SK-N-SH treated with all-trans-retinoic acid at 6 μM for 48 hours (cell line): ENCODE measurements around the gene YPEL4.

ENCODE experiments used
- ARNTL ChIP-seq: fragments of 450-650 bp; formaldehyde crosslinking; IDR thresholded peaks from 2 replicates; pipeline ENCODE4 v1.5.0; 2020; ENCODE audit warnings: low read depth, mild to moderate bottlenecking, moderate library complexity, borderline replicate concordance
- ESRRG ChIP-seq: fragments of 250-450 bp; sonication (Bioruptor Pico); IDR thresholded peaks from 2 replicates; pipeline ENCODE4 v1.6.1; 2021; ENCODE audit warnings: mild to moderate bottlenecking
- GLIS3 ChIP-seq: fragments of 250-450 bp; sonication (Bioruptor Pico); IDR thresholded peaks from 2 replicates; pipeline ENCODE4 v1.5.0; 2020; ENCODE audit warnings: mild to moderate bottlenecking, moderate library complexity
- PPARA ChIP-seq: fragments of 250-450 bp; sonication (Bioruptor Pico); IDR thresholded peaks from 2 replicates; pipeline ENCODE4 v1.5.0; 2020; ENCODE audit warnings: mild to moderate bottlenecking, borderline replicate concordance
- RARB ChIP-seq: fragments of 250-450 bp; sonication (Bioruptor Pico); IDR thresholded peaks from 2 replicates; pipeline ENCODE4 v1.8.0; 2021; ENCODE audit warnings: mild to moderate bottlenecking, moderate library complexity
- ZFP3 ChIP-seq: fragments of 250-450 bp; sonication (Bioruptor Pico); IDR thresholded peaks from 2 replicates; pipeline ENCODE4 v1.5.0; 2020; ENCODE audit warnings: mild to moderate bottlenecking, moderate library complexity
- ZFP30 ChIP-seq: fragments of 450-650 bp; formaldehyde crosslinking; IDR thresholded peaks from 2 replicates; pipeline ENCODE4 v1.5.0; 2022; ENCODE audit warnings: mild to moderate bottlenecking, moderate library complexity
- ZNF70 ChIP-seq: fragments of 450-650 bp; formaldehyde crosslinking; IDR thresholded peaks from 2 replicates; pipeline ENCODE4 v1.5.0; 2020; ENCODE audit warnings: mild to moderate bottlenecking, moderate library complexity
- ZNF8 ChIP-seq: fragments of 450-650 bp; formaldehyde crosslinking; IDR thresholded peaks from 2 replicates; pipeline ENCODE4 v1.5.0; 2020; ENCODE audit warnings: mild to moderate bottlenecking, moderate library complexity
- TF ChIP-seq, protein P1 (sequence below): fragments of 250-450 bp; sonication (Bioruptor Pico); IDR thresholded peaks from 2 replicates; pipeline ENCODE4 v1.8.0; 2020; ENCODE audit warnings: mild to moderate bottlenecking, moderate library complexity, borderline replicate concordance
- TF ChIP-seq, protein P2 (sequence below): fragments of 250-450 bp; sonication (Bioruptor Pico); IDR thresholded peaks from 2 replicates; pipeline ENCODE4 v1.5.1; 2020; ENCODE audit warnings: low read depth, mild to moderate bottlenecking, moderate library complexity

DNA sequence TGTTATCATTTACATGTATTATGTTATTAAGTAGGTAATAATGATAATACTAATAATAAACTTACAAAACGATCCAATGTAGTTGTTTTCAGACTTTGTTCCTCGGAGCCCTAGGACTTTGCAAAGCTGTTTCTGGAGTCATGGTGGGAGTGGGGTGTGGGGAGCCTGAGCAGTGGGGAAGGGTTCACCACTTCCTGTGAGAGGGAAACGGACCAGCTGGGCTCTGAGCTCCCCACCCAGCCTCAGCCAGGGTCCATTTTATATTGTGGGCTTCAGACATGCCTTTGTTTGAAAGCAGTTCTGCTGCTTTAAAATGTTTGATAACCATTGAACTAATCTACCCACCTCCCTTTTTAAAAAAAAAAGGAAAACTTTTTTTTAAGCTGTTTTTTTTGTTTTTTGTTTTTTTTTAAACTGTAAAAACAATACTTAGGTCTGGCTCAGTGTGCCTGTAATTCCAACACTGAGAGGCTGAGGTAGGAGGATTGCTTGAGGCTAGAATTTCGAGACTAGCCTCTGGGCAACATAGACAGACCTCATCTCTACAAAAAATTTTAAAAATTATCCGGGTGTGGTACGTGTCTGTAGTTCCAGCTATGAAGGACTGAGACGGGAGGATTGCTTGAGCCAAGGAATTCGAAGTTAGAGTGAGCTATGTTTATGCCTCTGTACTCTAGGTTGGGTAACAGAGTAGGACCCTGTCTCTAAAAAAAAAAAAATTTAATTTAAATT lies 45.2 kb downstream of the YPEL4 start:
- TF ChIP-seq ZNF8 (CRISPR knock-in tag), result no peak
- TF ChIP-seq GLIS3 (CRISPR knock-in tag), result no peak
- no peak for TF ChIP-seq RARB (CRISPR knock-in tag)
- no peak for TF ChIP-seq ARNTL (CRISPR knock-in tag)
- no peak for TF ChIP-seq ZFP3 (CRISPR knock-in tag)
- no peak for TF ChIP-seq ZFP30
- no peak for TF ChIP-seq ESRRG
- TF ChIP-seq, protein P1, sequence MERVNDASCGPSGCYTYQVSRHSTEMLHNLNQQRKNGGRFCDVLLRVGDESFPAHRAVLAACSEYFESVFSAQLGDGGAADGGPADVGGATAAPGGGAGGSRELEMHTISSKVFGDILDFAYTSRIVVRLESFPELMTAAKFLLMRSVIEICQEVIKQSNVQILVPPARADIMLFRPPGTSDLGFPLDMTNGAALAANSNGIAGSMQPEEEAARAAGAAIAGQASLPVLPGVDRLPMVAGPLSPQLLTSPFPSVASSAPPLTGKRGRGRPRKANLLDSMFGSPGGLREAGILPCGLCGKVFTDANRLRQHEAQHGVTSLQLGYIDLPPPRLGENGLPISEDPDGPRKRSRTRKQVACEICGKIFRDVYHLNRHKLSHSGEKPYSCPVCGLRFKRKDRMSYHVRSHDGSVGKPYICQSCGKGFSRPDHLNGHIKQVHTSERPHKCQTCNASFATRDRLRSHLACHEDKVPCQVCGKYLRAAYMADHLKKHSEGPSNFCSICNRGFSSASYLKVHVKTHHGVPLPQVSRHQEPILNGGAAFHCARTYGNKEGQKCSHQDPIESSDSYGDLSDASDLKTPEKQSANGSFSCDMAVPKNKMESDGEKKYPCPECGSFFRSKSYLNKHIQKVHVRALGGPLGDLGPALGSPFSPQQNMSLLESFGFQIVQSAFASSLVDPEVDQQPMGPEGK, result no peak
- no peak for TF ChIP-seq ZNF70 (CRISPR knock-in tag)
- TF ChIP-seq, protein P2, sequence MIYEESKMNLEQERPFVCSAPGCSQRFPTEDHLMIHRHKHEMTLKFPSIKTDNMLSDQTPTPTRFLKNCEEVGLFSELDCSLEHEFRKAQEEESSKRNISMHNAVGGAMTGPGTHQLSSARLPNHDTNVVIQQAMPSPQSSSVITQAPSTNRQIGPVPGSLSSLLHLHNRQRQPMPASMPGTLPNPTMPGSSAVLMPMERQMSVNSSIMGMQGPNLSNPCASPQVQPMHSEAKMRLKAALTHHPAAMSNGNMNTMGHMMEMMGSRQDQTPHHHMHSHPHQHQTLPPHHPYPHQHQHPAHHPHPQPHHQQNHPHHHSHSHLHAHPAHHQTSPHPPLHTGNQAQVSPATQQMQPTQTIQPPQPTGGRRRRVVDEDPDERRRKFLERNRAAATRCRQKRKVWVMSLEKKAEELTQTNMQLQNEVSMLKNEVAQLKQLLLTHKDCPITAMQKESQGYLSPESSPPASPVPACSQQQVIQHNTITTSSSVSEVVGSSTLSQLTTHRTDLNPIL (CRISPR knock-in tag), result no peak
- TF ChIP-seq PPARA (CRISPR knock-in tag), result no peak
